ENCODE data around the gene H2AZ2. TPM values are rescaled to one million over a fixed set of nuclear protein-coding genes. Genes with fewer than 3 reads are reported as not detected.
"Not testable (repeated sequence)": the region's sequence is repeated elsewhere in the genome, so short reads cannot be mapped to it uniquely, and the experiment has no call there.

The H2AZ2 gene
- total RNA-seq, 1 donor from 2014 or later, result 87.6 TPM

DNA sequence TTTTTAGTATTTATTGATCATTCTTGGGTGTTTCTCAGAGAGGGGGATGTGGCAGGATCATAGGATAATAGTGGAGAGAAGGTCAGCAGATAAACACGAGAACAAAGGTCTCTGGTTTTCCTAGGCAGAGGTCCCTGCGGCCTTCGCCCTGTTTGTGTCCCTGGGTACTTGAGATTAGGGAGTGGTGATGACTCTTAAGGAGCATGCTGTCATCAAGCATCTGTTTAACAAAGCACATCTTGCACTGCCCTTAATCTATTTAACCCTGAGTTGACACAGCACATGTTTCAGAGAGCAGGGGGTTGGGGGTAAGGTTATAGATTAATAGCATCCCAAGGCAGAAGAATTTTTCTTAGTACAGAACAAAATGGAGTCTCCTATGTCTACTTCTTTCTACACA, 22.4 kb upstream of the H2AZ2 start:
- ATAC-seq, result not testable (repeated sequence)

DNA sequence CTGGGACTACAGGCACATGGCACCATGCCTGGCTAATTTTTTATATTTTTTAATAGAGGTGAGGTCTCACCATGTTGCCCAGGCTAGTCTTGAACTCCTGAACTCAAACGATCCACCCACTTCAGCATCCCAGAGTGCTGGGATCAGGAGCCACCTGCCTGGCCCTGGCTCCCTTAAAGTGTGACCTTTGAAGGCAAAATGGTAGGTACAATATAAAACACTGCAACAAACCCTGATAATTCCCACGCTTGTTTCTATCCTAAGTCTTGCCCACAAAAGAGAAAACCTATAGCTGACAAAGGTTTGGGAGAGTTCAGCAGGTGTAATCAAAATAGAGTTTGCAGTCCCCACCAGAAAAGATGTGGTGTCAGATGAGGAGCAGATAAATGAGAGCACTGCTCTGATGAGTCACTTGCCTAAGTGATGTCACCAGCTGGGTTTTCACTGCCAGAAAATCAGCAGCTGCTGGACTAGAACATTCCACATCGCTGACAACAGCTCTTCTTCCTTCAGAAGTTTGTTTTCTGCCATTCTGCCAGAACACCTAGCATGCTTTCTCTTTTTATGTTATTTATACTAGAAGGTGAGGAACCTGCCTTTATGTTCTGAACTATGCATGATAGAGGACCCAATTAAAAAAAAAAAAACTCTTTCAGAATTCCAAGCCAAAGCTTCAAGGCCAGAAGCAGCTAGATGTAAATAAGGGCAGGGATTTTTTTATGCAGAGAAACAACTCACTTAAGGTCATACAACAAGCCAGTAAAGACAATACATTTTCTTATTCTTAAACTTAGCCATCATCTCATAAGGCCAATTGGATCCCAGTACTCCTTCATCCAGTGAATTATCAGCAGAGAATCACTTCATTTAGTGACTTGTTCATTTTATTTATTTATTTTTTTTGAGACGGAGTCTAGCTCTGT, 19.4 kb upstream of the H2AZ2 start:
- ATAC-seq, result peak; percentile 76

DNA sequence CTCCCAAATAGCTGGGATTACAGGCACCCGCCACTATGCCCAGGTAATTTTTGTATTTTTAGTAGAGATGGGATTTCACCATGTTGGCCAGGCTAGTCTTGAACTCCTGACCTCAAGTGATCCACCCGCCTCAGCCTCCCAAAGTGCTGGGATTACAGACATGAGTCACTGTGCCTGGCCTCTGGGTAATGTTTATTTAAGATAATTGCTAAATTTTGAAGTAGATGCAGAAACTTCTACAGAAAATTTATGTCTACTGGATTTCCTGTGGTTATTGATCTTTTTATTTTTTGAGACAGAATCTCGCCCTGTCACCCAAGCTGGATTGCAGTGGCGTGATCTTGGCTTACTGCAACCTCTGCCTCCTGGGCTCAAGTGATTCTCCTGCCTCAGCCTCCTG, 14.1 kb upstream of the H2AZ2 start:
- ATAC-seq, result not testable (repeated sequence)

DNA sequence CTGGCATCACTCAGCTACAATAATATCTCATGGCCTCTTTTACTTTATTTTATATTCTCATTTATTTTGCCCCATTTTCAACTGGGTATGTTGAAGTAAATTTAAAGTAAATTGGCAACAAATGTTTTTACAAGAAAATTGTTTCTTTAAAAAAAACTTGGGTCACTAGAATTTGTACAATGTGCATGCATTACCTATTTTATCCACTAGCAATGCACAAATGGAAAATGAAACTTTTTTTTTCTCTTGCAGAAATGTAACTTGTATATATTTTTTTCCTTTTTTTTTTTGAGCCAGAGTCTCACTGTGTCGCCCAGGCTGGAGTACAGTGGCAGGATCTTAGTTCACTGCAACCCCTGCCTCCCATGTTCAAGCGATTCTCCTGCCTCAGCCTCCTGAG, 10.3 kb upstream of the H2AZ2 start:
- no peak for ATAC-seq

DNA sequence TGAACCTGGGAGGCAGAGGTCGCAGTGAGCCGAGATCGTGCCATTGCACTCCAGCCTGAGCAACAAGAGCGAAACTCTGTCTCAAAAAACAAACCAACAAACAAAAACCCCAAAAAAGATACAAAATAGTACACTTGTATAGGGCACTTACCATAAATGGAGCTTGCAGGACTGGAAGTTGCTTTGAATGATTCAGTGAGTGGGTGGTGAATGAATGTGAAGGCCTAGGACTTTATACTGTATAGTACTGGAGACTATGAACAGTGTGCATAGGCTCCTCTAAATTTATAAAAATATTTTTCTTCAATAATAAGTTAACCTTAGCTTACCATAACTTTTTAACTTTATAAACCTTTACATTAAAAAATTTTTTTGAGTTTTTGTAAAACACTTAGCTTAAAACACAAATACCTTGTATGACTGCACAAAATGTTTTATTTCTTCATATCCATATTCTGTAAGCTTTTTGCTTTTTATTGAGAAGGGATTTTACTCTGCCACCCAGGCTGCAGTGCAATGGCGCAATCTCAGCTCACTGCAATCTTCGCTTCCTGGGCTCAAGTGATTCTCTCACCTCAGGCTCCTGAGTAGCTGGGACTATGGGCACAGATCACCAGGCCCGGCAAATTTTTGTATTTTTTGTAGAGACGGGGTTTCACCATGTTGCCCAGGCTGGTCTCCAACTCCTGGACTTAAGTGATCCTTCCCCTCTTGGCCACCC, 6.9 kb upstream of the H2AZ2 start:
- no peak for ATAC-seq

DNA sequence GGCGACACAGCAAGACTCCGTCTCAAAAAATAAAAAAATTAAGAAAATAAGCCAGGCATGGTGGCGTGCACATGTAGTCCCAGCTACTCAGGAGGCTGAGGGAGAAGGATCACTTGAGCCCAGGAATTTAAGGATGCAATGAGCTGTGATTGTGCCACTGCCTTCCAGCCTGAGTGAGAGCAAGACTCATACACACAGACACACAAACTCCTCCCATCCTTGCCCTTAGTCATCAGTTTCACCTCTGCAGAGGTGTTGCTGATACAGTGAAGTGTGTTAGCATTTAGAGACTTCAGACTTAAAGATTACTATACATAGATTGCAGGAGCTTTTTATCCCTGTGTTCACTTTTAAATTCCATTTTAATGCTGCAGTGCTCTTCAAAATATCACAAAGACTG, 5.5 kb upstream of the H2AZ2 start:
- peak; percentile 68 for ATAC-seq

DNA sequence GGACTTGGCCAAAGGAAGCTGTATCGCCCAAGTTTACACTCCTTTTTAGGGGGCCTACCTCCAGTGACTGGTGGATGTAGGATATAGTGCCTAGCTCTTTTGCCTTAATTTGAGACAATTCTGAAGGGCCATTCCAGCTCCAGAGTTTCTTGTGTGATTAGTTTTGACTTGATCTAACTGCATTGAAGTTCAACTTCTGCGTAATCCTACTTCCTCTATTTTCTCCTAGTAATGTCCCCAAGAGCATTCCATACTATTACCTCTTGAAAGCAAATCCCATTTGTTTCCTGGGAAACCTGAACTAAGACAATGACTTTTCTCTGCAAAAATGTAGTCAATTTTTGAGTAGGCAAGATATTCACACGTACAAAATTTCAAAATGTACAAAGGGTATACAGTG, 4.7 kb upstream of the H2AZ2 start:
- no peak for ATAC-seq

DNA sequence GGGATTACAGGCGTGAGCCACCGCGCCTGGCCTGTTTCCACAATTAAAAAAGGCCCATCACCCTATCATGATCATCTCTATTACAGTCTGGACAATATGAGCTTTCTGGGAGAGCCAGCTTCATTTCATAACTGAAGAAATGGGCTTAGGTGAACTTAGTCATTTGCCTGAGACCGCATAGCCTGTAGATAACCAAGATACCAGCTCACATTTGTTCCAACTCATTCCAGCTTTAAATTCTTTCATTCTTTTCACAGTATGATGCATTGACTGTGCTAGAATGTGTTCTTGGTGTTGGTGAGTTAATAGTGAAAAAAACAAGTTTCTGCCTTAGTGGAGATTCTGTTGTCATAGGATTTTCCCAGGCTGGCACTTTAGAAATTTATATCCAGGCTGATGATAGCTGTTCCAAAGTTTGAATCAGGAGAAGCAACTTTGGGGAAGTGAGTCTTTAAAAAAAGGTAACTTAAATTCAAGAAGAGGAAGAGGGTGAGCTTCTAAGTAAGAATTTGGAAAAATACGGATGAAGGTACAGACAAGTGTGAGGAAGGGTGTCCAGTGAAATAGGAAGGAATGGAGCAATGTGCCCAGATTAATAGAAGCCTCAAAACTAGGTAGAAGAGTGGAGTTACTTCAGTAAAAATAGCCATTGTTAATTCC, 2.1 kb upstream of the H2AZ2 start:
- ATAC-seq, result no peak

DNA sequence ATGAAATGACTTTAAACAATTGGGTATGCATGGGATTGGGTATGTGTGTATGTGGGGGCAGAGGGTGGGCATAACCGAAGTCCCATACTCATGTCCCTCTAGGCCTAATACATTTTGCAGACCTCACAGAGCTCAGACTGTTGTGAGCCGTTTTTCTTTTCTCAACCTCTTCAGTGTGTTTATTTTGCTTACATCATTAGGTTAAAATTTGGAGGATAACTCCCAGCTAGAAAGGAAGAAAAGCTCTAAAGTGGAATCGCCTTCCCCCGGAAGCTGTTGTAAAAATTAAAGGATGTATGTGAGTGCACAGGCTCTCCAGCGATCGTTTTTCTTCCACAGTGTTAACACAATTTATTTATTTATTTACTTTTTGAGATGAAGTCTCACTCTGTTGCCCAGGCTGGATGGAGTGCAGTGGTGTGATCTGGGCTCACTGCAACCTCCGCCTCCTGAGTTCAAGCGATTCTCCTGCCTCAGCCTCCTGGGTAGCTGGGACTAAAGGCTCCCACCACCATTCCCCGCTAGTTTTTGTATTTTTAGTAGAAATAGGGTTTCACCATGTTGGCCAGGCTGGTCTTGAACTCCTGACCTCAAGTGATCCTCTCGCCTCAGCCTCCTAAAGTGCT, 1.5 kb upstream of the H2AZ2 start:
- no peak for ATAC-seq

DNA sequence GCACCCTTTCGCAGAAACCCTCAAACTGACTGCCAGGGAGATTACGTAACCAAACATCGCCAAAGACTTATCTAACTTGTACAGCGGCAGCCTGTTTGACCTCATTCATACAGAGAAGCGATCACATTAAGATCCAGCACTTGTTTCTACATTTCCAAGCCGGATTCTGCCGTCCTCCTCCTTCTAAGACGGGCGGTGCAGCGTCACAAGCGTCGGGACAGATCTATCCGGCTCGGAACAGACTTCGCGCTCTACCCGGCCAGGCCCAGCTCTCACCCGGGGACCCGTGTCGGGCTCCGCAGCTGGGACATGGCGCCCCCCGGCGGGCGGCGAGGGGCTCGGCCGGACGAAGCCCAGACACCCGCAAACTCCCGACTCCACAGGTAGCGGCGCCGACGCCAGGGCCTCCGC, 373 bp downstream of the H2AZ2 start:
- peak; percentile 85 for ATAC-seq

DNA sequence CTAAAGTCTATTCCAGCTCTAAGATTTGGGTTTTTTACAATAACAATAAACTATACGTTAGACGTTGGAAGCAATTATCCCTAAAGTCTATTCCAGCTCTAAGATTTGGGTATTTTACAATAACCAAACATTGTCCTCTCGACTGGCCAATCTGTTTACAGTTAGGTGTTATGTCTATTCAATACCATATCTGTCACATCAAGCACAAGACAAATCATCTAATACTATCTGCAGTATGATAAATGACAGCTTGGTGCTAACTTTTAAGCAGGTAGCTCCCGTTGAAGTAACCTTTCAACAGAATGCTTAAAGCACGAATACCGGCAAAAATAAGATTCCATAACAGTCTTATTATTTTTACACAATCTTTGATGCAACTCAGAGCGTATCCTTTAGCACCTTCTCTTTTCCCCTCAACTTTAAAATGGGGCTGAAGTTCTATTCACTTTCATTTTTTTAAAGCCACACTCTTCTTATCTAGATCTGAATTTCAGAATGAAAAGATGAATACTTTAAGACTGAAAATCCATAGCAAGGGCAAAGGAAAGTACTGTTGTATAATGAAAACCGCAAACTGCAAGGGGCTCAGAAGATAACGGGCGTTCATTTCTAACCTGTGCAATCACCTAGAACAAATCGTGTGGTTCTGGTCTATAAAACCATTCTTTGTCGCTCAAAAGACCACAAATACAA, 925 bp downstream of the H2AZ2 start:
- no peak for ATAC-seq

DNA sequence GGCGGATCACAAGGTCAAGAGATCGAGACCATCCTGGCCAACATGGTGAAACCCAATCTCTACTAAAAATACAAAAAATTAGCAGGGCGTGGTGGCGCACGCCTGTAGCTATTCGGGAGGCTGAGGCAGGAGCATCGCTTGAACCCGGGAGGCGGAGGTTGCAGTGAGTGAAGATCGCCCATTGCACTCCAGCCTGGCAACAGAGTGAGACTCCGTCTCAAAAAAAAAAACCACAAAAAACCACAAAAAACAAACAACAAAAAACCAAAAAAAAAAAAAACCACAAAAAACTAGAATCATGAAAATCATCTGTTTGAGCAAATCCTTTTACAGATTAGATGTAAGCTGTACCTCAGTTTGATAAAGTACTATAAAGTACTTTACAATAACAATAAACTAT, 1.5 kb downstream of the H2AZ2 start:
- not testable (repeated sequence) for ATAC-seq

DNA sequence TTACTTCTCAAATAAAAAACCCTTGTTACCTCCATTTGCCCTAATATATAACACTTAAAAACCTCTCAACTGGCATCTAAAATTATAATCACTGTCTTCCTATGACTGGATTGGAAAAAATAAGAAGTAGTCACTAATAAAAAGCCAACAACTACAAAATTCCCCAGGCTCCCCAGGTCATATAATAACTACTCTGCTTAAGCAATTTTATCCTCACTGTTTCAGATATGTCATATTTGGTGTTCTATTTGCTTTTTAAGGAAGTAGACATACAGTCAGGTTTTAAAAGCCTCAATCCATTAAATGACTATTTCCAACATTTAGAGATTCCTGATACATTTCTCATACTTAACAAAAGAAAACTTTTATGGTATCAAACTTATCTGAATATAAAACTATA, 2.4 kb downstream of the H2AZ2 start:
- ATAC-seq, result no peak

DNA sequence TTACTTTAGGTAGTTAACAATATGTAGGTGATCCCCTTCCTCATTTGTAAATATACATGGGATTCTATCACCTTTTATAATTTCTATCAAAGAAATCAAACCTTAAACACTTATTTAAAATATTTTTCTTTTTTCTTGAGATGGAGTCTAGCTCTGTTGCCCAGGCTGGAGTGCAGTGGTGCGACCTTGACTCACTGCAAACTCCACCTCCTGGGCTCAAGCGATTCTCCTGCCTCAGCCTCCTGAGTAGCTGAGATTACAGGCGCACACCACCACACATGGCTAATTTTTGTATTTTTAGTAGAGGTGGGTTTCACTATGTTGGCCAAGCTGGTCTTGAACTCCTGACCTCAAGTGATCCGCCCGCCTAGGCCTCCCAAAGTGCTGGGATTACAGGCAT, 4.4 kb downstream of the H2AZ2 start:
- not testable (repeated sequence) for ATAC-seq

DNA sequence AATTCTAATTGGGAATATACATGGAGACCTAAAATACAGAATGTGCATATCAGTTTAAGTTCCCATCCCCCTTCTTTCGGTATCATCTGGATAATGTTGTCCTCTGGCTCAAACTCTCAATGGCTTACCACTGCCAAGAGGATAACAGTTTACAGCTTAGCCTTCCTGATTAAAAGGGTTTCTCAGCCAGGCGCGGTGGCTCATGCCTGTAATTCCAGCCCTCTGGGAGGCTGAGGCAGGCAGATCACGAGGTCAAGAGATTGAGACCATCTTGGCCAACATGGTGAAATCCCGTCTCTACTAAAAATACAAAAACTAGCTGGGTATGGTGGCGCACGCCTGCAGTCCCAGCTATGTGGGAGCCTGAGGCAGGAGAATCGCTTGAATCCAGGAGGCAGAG, 5.2 kb downstream of the H2AZ2 start:
- ATAC-seq, result not testable (repeated sequence)

DNA sequence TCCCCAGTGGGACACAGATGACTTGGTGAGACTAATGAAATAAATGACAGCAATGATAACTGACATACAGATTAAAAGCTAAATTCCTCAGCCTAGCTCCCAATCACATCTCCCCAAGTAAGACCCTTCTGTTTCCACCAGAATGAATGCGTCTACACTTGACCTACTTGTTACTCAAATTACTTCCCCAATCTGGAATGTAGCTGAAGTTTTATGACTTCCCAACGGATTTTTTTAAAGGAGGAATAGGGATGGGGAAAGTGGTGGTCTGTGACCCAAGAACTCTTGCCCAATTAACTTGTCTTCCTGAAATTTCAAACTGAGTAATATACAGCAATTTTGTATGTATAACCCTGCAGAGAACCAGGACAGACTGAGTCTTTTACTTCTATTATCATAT, 9.1 kb downstream of the H2AZ2 start:
- no peak for ATAC-seq

DNA sequence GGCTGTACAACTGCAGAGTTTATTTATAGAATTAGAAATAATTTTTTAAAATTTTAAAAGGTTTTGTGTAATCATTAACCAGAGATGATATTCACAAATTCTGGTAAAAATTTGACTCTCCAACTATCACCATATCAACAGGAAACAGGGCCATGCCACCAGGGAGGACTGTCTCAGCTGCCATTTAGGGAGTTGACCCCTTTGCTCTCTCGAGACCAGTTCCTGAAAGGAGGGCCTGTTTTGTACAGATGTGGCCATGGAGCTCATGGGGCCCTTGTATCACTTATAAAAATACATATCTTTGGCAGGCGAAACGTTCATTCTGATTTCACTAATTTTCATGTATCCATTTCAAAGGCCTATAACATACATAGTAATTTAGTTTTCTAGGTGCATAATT, 20.3 kb downstream of the H2AZ2 start:
- ATAC-seq, result no peak

DNA sequence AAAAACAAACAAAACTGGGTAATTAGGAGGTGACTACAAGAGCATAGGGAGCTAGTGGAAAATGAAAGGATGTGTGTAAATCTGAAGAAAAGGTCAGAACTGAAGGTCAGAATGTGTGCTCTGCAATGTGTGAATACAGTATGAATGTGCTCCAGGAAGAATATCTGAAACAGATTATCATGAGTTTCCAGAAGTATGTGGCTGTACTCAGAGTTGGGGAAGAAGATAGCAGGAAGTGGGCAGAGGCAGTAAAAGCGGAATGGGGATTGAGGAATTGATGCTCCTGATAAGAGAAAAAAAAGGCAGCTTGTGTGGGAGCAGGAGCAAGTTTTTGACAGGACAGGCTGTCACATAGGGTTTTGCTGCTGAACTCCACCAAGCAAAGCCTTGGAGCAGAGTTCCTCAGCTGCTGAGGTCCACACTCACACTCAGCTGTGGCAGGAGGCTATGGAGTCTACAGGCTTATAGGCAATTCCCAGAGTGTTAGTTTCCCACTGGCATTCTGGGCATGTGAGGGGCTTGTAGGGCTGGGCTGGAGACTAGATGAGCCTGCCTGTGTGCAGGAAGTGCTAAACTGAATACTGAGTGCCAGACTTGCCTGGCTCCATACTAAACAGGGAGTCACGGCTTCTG, 22.9 kb downstream of the H2AZ2 start:
- no peak for ATAC-seq

DNA sequence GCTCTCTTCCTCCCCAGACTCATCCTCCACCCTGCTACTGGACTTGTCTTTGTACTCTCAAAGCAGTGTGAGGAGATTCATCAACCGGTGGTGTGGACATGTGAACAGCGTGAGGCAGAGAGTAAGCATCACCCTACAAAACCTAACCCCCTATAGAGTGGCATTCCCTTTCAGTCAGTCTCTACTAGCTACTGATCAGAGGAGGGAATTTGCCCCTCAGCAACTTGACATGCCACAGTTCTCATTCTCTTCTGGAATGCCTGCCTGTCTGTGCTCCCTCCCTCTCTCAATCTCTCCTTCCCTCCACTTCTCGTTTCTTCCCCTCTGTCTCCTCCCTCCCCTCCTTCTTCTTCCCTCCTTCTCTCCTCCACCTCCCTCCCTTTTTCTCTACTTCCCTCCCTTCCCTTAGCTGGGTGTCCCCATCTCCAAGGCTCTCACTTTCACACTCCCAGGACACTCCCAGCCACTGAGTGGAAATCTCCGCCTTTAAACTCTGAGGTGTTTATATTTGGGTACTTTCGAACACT, 24.6 kb downstream of the H2AZ2 start:
- peak; percentile 32 for ATAC-seq

DNA sequence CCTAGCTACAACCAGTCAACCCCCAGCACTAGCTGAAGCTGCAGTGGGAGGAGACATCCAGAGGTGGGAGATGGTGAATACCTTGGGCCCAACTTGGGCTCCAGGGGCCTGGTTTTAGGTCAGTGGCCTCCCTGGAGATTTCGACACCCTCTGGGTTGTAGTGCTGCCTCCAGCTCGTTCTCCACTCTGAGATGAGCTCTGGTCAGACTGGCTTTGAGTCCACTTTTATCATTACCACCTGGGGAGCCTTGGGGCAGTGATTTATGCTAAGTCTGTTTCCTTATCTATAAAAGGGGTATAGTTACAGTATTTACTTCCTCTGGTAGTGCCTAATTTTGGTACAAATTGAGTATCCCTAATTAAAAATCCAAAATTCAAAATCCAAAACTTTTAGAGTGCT, 28.6 kb downstream of the H2AZ2 start:
- ATAC-seq, result no peak

DNA sequence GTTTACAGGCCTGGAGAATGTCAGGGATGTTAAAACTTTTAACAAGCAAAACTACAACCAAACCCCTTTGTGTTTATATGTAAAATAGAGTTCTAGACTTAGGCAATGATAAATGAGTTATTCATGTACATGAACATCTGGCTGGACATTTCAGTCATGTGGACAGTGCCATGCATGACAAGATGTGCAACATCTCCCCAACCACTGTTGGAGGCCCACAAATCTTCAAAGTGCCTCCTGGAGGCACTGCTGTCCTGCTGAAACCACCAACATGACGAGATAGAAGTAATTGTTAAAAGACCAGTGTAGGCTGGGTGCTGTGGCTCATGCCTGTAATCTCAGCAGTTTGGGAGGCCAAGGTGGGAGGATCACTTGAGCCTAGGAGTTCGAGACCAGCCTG, 33.0 kb downstream of the H2AZ2 start:
- ATAC-seq, result no peak

DNA sequence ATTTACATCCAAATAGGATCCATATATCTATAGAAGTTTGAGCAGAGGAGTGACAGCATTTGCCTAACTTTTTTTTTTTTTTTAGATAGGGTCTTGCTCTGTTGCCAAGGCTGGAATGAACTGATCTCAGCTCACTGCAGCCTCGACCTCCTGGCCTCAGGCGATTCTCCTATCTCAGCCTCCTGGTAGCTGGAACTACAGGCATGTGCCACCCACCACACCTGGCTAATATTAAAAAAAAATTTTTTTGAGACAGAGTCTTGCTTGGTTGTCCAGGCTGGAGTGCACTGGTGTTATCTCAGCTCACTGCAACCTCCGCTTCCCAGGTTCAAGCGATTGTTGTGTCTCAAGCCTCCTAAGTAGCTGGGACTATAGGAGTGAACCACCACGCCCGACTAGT, 36.3 kb downstream of the H2AZ2 start:
- ATAC-seq, result no peak
